ENCODE measurements around the gene GALNT8. TPM values are rescaled to one million over a fixed set of nuclear protein-coding genes. Genes with fewer than 3 reads are reported as not detected.

Gene GALNT8
- total and polyA plus RNA-seq, 9 of the 15 experiments (the other 6 are each of a cell fraction or from before 2014, with no cell fraction given) = 0.11 to 0.23 (median 0.21) TPM; not detected in 6

DNA sequence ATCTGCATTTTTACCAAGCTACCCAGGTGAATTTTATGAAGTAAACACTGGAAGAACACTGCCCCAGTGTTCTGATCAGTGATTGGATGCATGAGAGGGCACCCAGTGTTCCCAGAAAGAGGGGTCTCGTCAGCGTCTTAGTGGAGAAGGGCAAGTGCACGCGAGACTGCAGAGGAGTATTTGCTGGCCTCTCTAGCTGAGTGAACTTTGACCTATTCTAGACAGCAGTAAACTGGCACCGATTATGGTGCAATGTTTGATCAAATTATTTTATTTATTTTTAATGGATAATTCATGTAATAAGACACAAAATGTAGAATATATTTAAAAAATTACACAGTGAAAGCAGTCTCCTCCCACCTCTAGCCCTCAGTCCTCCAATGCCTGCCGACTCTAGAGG lies 5.3 kb upstream of the GALNT8 start (continued):
- TF ChIP-seq KHSRP (IDR thresholded peaks at IDR 0.05) = no peak
- TF ChIP-seq, protein P1, sequence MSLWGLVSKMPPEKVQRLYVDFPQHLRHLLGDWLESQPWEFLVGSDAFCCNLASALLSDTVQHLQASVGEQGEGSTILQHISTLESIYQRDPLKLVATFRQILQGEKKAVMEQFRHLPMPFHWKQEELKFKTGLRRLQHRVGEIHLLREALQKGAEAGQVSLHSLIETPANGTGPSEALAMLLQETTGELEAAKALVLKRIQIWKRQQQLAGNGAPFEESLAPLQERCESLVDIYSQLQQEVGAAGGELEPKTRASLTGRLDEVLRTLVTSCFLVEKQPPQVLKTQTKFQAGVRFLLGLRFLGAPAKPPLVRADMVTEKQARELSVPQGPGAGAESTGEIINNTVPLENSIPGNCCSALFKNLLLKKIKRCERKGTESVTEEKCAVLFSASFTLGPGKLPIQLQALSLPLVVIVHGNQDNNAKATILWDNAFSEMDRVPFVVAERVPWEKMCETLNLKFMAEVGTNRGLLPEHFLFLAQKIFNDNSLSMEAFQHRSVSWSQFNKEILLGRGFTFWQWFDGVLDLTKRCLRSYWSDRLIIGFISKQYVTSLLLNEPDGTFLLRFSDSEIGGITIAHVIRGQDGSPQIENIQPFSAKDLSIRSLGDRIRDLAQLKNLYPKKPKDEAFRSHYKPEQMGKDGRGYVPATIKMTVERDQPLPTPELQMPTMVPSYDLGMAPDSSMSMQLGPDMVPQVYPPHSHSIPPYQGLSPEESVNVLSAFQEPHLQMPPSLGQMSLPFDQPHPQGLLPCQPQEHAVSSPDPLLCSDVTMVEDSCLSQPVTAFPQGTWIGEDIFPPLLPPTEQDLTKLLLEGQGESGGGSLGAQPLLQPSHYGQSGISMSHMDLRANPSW (CRISPR knock-in tag; IDR thresholded peaks at IDR 0.05) = no peak
- no peak for TF ChIP-seq AFF1 (IDR thresholded peaks at IDR 0.05; ENCODE audit: low read depth in 1 of 2, partially characterized antibody in 2 of 2)
- no peak for TF ChIP-seq ZBTB7A (IDR thresholded peaks at IDR 0.05; ENCODE audit: borderline replicate concordance, control insufficient read depth, low read depth, low read length)

All from K562 (cell line).